Measurements from ENCODE around the gene ART4. TPM values are rescaled to one million over a fixed set of nuclear protein-coding genes. Genes with fewer than 3 reads are reported as not detected.

Gene ART4
- total and polyA plus RNA-seq, 12 donors = 0.22 to 15.2 (median 4.7) TPM

GRCh38 chr12:14886271-14886670 lies 42.9 kb upstream of the ART4 start:
- Histone ChIP-seq H3K36me3 (replicated peaks in 1 of 2) (peaks cover 0 to 12% of the 10 kb centered on the region in 2 donors), H3K27ac (peak overlapping the region in 4 of 5 donors; percentile 60 to 81 (median 76)), H3K4me3 (peak overlapping the region in 1 of 4 donors; percentile 61), H3K27me3 (no peaks in the 10 kb centered on the region), H3K4me1 (replicated peaks in 1 of 2) (peaks cover 13 to 21% of the 10 kb centered on the region in 2 donors), H3K9me3 (replicated peaks in 1 of 3) (no peaks in the 10 kb centered on the region)
- 62 to 74% (median 65%) methylated on average over 6 of the region's 6 CpGs for WGBS, 4 donors
- no peak for DNase-seq
- TF ChIP-seq POLR2A (IDR thresholded peaks at IDR 0.05) = no peak
- TF ChIP-seq CTCF (IDR thresholded peaks at IDR 0.05) = no peak
- intact Hi-C loops (cut with DNase I) = no loop called here

DNA sequence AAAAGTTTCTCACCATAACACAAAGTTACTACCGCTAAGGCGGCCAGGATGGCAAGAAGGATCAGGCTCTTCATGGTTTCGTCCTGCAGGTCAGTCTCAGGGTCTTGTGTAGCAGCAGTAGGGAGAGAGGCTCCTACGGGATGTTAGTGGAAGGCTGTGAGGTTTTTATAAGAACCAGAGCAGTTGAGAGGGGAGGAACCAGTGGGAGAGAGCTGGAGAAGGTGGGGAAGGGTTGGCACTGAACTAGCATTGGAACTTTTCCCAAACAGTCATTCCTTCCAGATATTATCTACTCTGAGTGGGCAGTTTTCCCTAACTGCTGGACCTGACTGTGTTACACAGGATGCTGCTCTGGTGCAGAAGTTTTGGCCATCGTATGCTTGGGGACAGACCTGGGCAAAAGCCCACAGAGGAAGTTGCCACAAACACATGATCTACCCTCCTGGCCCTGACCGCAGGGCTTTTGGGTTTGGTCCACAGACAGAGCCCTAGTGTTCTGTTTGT lies 42.4 kb upstream of the ART4 start, which contains the start of gene MGP:
Gene MGP (minus strand): TSS at position 137 of the 504 bp plus-strand sequence. CDS start 63 bp downstream, at position 74.
- H3K4me1 ChIP-seq (replicated peaks in 1 of 2) = peaks cover 13 to 21% of the 10 kb centered on the region in 2 donors
- H3K27ac ChIP-seq = peak within 1 kb of the TSS; percentile 19 to 81 (median 76)
- TF ChIP-seq POLR2A (IDR thresholded peaks at IDR 0.05) (peak; percentile 66 to 80), CTCF (IDR thresholded peaks at IDR 0.05) (no peak)
- no peaks in the 10 kb centered on the region for H3K27me3 ChIP-seq
- peaks cover 0 to 12% of the 10 kb centered on the region in 2 donors for H3K36me3 ChIP-seq (replicated peaks in 1 of 2)
- no peaks in the 10 kb centered on the region for H3K9me3 ChIP-seq (replicated peaks in 1 of 3)
- WGBS, 4 donors = 7 to 32% (median 13%) methylated on average over 6 of the region's 6 CpGs
- intact Hi-C loops (cut with DNase I) = no loop called here
- peak; percentile 68 to 84 (median 74) for DNase-seq
- H3K4me3 ChIP-seq = peak within 1 kb of the TSS in 2 of 4 donors; percentile 36 to 61

- no peaks in the 10 kb centered on the region for H3K27me3 ChIP-seq
- peaks cover 13 to 21% of the 10 kb centered on the region in 2 donors for H3K4me1 ChIP-seq (replicated peaks in 1 of 2)
- H3K9me3 ChIP-seq (replicated peaks in 1 of 3) = no peaks in the 10 kb centered on the region
- 1 to 3% (median 1%) methylated on average over 5 of the region's 5 CpGs for WGBS, 4 donors
- peaks cover 0 to 12% of the 10 kb centered on the region in 2 donors for H3K36me3 ChIP-seq (replicated peaks in 1 of 2)
- TF ChIP-seq POLR2A (IDR thresholded peaks at IDR 0.05) (peak in 1 of 2 donors; percentile 37), CTCF (IDR thresholded peaks at IDR 0.05) (no peak)
- peak; percentile 84 to 96 (median 92) for DNase-seq
- intact Hi-C loops (cut with DNase I) = no loop called here
- H3K4me3 ChIP-seq = peak overlapping the region in 2 of 4 donors; percentile 10 to 61
- H3K27ac ChIP-seq = peak overlapping the region; percentile 19 to 81 (median 76)
Measured at GRCh38 chr12:14884458-14884878, 41.1 kb upstream of the ART4 start.

- H3K36me3 ChIP-seq (replicated peaks in 1 of 2) = peaks cover 0 to 12% of the 10 kb centered on the region in 2 donors
- no peaks in the 10 kb centered on the region for H3K27me3 ChIP-seq
- H3K9me3 ChIP-seq (replicated peaks in 1 of 3) = no peaks in the 10 kb centered on the region
- peaks cover 13 to 21% of the 10 kb centered on the region in 2 donors for H3K4me1 ChIP-seq (replicated peaks in 1 of 2)
- intact Hi-C loops (cut with DNase I) = no loop called here
- WGBS, 4 donors = 72 to 81% (median 75%) methylated on average over 10 of the region's 10 CpGs
- peak overlapping the region in 1 of 4 donors; percentile 61 for H3K4me3 ChIP-seq
- no peak for DNase-seq
- H3K27ac ChIP-seq = peak overlapping the region in 4 of 5 donors; percentile 12 to 81 (median 64)
- TF ChIP-seq CTCF (IDR thresholded peaks at IDR 0.05) (no peak), POLR2A (IDR thresholded peaks at IDR 0.05) (no peak)
Measured at GRCh38 chr12:14883686-14884085, 40.4 kb upstream of the ART4 start.
